Measurements from ENCODE around the gene SLC22A1. TPM values are rescaled to one million over a fixed set of nuclear protein-coding genes. Genes with fewer than 3 reads are reported as not detected.

Gene SLC22A1
- total RNA-seq: 1 to 10 TPM; 1.7 to 7.0 (median 4.3) TPM

GRCh38 chr6:160121558-160121957 is at the start of gene SLC22A1:
SLC22A1 (plus strand) TSS chr6:160121815; CDS start chr6:160121936, 121 bp downstream.
- DNase-seq (no peak), ATAC-seq (no peak)
- H3K36me3 Mint-ChIP-seq (ENCODE audit: insufficient read depth): peaks cover 9% of the 10 kb centered on the region
- no peaks in the 10 kb centered on the region for H3K27me3 Mint-ChIP-seq (ENCODE audit: low read depth)
- peaks cover 3% of the 10 kb centered on the region for H3K9me3 Mint-ChIP-seq
- H3K4me3 Mint-ChIP-seq: no peak within 1 kb of the TSS
- H3K4me1 Mint-ChIP-seq (ENCODE audit: low read depth): no peaks in the 10 kb centered on the region

GRCh38 chr6:160073272-160073671 is 48.3 kb upstream of the SLC22A1 start:
- Mint-ChIP-seq H3K4me3 (no peak overlapping the region), H3K4me1 (ENCODE audit: low read depth) (peaks cover 22% of the 10 kb centered on the region), H3K9me3 (no peaks in the 10 kb centered on the region), H3K36me3 (ENCODE audit: insufficient read depth) (peaks cover 67% of the 10 kb centered on the region), H3K27me3 (ENCODE audit: low read depth) (no peaks in the 10 kb centered on the region)
- ATAC-seq (no peak), DNase-seq (no peak)

DNA sequence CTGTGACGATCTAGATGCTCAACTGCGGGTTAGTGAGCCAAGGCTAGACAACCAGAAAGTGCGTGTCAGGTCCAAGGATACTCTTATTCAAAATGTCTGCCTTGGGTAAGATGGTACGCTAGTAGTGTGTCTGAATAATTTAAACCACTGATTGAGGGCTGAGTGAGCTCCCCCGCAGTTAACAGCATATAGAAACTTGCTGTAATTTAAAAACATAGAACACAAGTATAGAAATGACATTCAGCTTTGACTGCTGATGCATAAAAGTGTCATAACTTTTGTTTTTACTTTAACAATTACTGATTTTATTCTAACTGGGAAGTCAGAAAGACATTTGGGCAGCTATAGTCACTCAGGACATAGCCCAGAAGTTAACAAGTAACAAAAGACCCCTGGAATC is 45.6 kb upstream of the SLC22A1 start:
- no peak overlapping the region for H3K4me3 Mint-ChIP-seq
- DNase-seq (no peak), ATAC-seq (no peak)
- no peaks in the 10 kb centered on the region for H3K9me3 Mint-ChIP-seq
- no peaks in the 10 kb centered on the region for H3K27me3 Mint-ChIP-seq (ENCODE audit: low read depth)
- H3K36me3 Mint-ChIP-seq (ENCODE audit: insufficient read depth): peaks cover 62% of the 10 kb centered on the region
- H3K4me1 Mint-ChIP-seq (ENCODE audit: low read depth): no peaks in the 10 kb centered on the region

DNA sequence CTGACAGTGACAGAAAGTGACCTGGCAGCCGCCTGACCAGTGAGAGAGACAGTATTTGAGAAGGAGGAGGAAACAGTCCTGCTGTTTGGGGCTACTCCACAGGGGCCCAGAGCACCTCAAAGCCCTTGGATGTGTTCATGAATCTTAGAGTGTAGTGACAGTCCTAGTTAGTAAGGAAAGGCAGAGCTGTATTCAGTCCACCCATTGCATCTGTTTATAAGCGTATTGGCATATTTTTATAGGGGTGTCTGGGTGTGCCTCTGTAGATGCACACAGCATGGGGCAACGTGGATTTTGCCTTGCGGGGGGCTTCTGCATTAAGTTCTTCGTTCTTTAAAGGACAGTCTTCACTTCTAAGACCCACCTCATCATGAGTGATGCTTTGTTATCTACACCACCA is 44.6 kb upstream of the SLC22A1 start:
- Mint-ChIP-seq H3K27me3 (ENCODE audit: low read depth) (no peaks in the 10 kb centered on the region), H3K9me3 (no peaks in the 10 kb centered on the region), H3K4me3 (no peak overlapping the region), H3K36me3 (ENCODE audit: insufficient read depth) (peaks cover 67% of the 10 kb centered on the region), H3K4me1 (ENCODE audit: low read depth) (no peaks in the 10 kb centered on the region)
- DNase-seq (no peak), ATAC-seq (no peak)

DNA sequence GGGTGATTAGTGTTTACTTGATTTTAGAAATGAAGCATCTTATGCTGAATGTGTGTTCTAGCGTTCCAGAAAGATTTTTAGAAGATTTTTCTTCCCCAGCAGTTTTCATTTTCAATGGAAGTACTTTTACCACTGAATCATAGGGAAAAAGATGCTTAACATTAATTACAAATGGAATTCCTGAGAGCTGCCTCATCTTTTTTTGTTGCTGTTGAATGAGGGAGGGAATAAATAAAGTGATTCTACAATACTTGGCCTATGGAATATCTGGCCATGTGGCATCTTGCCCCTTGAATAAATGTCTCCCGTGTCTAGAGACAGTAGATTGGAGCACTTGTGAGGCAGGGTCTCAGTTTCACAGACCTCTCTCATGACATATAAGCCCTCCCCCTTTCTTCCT is 44.1 kb upstream of the SLC22A1 start:
- Mint-ChIP-seq H3K36me3 (ENCODE audit: insufficient read depth) (peaks cover 63% of the 10 kb centered on the region), H3K27me3 (ENCODE audit: low read depth) (no peaks in the 10 kb centered on the region), H3K9me3 (no peaks in the 10 kb centered on the region), H3K4me3 (no peak overlapping the region), H3K4me1 (ENCODE audit: low read depth) (no peaks in the 10 kb centered on the region)
- ATAC-seq (no peak), DNase-seq (no peak)

DNA sequence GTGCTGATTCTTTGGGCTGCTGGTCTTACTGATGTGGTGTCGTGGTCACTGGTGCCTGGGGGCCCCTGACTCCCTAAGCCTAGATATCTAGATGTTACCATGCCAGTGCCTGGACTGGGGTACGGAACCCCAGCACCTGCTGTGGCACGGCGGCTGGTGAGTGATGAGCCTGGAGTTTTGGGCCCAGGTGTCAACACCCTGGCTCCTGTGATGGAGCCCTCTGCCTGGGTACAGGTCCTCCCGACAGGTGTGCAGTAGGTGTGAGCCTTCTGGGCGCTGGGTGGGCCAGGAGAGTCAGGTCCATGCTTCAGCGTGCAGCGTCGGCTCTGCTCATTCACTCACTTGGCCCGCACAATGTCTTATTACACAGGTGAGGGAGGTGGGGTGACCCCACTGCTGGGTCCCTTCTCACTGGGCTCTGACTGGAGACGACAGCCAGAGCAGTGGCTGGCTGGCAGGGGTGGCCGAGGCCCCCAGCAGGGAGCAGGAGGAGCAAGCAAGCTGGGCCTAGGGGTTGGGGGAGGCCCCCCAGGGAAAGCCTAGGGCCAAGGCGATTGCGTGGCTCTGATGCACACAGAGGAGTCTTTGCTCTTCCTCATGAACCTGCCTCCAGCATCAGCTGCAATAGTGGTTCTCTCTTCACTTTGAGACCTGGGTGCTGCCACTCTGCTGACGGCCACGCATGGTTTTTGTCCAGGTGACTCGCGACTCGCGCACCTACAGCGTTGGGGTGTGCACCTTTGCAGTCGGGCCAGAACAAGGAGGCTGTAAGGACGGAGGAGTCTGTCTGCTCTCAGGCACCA is 42.5 kb upstream of the SLC22A1 start:
- DNase-seq (no peak), ATAC-seq (no peak)
- Mint-ChIP-seq H3K4me1 (ENCODE audit: low read depth) (no peaks in the 10 kb centered on the region), H3K36me3 (ENCODE audit: insufficient read depth) (peaks cover 63% of the 10 kb centered on the region), H3K9me3 (no peaks in the 10 kb centered on the region), H3K4me3 (no peak overlapping the region), H3K27me3 (ENCODE audit: low read depth) (no peaks in the 10 kb centered on the region)

GRCh38 chr6:160079686-160080043 is 42.0 kb upstream of the SLC22A1 start:
- no peak overlapping the region for H3K4me3 Mint-ChIP-seq
- H3K4me1 Mint-ChIP-seq (ENCODE audit: low read depth): no peaks in the 10 kb centered on the region
- ATAC-seq (no peak), DNase-seq (no peak)
- no peaks in the 10 kb centered on the region for H3K9me3 Mint-ChIP-seq
- H3K36me3 Mint-ChIP-seq (ENCODE audit: insufficient read depth): peaks cover 63% of the 10 kb centered on the region
- no peaks in the 10 kb centered on the region for H3K27me3 Mint-ChIP-seq (ENCODE audit: low read depth)

DNA sequence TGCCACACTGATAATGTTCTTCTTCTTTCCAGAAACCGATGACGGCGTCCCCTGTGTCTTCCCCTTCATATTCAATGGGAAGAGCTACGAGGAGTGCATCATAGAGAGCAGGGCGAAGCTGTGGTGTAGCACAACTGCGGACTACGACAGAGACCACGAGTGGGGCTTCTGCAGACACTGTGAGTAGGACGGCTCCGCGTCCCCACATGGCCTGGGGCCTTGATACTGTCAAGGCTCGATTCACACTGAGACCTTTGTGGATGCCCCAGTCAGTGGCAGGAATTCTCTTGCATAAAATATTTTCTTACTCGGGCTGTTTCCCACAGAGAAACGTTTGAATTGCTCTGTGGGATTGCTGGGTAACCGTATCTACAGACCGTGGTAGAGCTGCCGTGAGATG is 41.5 kb upstream of the SLC22A1 start:
- peaks cover 64% of the 10 kb centered on the region for H3K36me3 Mint-ChIP-seq (ENCODE audit: insufficient read depth)
- no peaks in the 10 kb centered on the region for H3K27me3 Mint-ChIP-seq (ENCODE audit: low read depth)
- no peak for ATAC-seq
- DNase-seq: no peak
- H3K9me3 Mint-ChIP-seq: no peaks in the 10 kb centered on the region
- H3K4me1 Mint-ChIP-seq (ENCODE audit: low read depth): peaks cover under 1% of the 10 kb centered on the region
- no peak overlapping the region for H3K4me3 Mint-ChIP-seq

DNA sequence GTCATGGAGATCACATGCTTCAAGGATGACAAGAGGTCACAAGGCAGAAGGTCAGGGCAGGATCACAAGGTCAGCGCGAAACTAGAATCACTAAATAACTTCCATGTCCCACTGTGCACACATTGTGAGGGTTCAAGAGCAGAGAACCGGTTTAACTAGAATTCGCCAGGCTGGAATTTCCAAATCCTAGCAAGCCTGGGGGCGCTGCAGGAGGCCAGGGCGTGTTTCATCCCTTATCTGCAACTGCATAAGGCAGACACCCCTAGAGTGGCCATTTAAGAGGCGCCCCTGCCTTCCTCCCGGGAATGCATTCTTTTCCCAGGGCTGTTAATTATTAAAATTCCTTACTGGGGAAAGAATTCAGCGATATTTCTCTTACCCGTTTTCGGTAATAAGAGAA is 40.2 kb upstream of the SLC22A1 start:
- H3K27me3 Mint-ChIP-seq (ENCODE audit: low read depth): no peaks in the 10 kb centered on the region
- DNase-seq (no peak), ATAC-seq (no peak)
- H3K4me3 Mint-ChIP-seq: no peak overlapping the region
- peaks cover 65% of the 10 kb centered on the region for H3K36me3 Mint-ChIP-seq (ENCODE audit: insufficient read depth)
- no peaks in the 10 kb centered on the region for H3K9me3 Mint-ChIP-seq
- peaks cover 5% of the 10 kb centered on the region for H3K4me1 Mint-ChIP-seq (ENCODE audit: low read depth)

DNA sequence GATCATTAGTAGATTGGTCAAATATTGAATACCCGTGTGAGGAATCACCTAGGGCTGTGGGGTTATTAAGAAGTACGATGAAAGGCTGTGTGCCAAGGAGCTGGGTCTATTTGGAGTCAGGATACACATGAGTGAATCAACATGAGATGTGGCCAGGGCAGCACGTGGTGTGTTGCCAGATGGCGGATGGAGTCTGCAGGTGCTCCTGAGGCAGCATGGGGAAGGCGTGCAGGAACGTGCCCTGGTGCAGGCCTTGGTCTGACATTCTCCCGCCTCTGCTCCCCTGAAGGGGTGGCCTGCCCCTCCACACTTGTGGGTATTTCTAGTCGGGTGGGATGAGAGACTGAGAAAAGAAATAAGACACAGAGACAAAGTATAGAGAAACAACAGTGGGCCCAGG is 39.0 kb upstream of the SLC22A1 start:
- H3K9me3 Mint-ChIP-seq: no peaks in the 10 kb centered on the region
- H3K4me1 Mint-ChIP-seq (ENCODE audit: low read depth): peaks cover 5% of the 10 kb centered on the region
- no peaks in the 10 kb centered on the region for H3K27me3 Mint-ChIP-seq (ENCODE audit: low read depth)
- no peak for DNase-seq
- ATAC-seq: no peak
- peaks cover 60% of the 10 kb centered on the region for H3K36me3 Mint-ChIP-seq (ENCODE audit: insufficient read depth)
- H3K4me3 Mint-ChIP-seq: no peak overlapping the region

DNA sequence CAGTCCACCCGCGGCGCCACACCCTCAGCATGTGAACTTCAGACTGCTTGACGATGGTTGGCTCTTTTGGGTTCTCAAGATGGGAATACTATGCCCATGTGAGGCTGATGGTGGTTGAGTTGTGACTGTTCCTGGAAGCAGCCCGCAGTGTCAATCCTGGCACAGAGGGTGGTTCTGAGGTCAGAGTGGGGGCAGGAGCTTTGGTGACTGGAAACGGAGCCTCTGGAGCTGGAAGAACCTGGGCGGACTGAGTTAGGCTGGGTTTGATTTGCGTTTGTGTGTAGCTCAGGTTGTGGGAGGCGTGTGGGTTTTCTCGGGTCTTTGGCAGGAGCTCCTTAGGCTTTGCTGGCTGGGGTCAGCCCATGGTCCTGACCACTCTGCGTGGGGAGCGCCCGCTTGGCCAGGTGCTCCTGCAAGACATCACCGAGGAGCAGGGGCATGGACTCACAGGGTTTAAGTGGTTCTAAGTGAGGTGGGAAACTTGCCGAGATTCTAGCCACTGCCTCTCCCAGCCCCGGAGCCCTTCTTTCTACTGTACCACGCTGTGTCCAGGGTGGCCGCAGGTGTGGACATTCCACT is 37.3 kb upstream of the SLC22A1 start:
- Mint-ChIP-seq H3K27me3 (ENCODE audit: low read depth) (no peaks in the 10 kb centered on the region), H3K4me3 (no peak overlapping the region), H3K9me3 (no peaks in the 10 kb centered on the region), H3K36me3 (ENCODE audit: insufficient read depth) (peaks cover 65% of the 10 kb centered on the region), H3K4me1 (ENCODE audit: low read depth) (peaks cover 5% of the 10 kb centered on the region)
- DNase-seq: no peak
- ATAC-seq: no peak

DNA sequence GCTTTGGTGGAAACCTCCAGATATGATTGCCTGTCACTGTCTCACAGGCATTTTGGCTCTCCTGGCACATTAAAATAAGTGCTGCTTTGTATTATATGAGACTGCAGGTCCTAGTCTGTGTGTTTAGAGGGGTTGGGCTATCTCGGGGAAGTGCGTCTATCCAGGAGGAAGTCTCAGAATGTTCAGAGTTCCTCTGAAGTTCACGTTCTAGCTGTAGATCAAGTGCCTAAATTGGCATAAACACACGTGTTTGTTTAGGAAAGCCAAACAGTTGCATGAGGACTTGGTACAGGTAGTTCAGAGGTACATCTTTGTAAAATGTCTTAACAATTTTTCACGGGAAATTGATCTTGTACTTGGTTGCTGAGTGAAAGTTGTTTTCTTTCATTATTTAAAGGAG is 36.4 kb upstream of the SLC22A1 start:
- DNase-seq (no peak), ATAC-seq (no peak)
- Mint-ChIP-seq H3K36me3 (ENCODE audit: insufficient read depth) (peaks cover 66% of the 10 kb centered on the region), H3K4me1 (ENCODE audit: low read depth) (peaks cover 5% of the 10 kb centered on the region), H3K9me3 (no peaks in the 10 kb centered on the region), H3K4me3 (no peak overlapping the region), H3K27me3 (ENCODE audit: low read depth) (no peaks in the 10 kb centered on the region)

GRCh38 chr6:160085713-160086505 is 35.7 kb upstream of the SLC22A1 start:
- H3K27me3 Mint-ChIP-seq (ENCODE audit: low read depth): no peaks in the 10 kb centered on the region
- ATAC-seq (no peak), DNase-seq (no peak)
- peaks cover 5% of the 10 kb centered on the region for H3K4me1 Mint-ChIP-seq (ENCODE audit: low read depth)
- no peak overlapping the region for H3K4me3 Mint-ChIP-seq
- no peaks in the 10 kb centered on the region for H3K9me3 Mint-ChIP-seq
- peaks cover 66% of the 10 kb centered on the region for H3K36me3 Mint-ChIP-seq (ENCODE audit: insufficient read depth)

GRCh38 chr6:160086754-160087153 is 34.9 kb upstream of the SLC22A1 start:
- DNase-seq (no peak), ATAC-seq (no peak)
- peaks cover 64% of the 10 kb centered on the region for H3K36me3 Mint-ChIP-seq (ENCODE audit: insufficient read depth)
- no peak overlapping the region for H3K4me3 Mint-ChIP-seq
- H3K9me3 Mint-ChIP-seq: no peaks in the 10 kb centered on the region
- peaks cover 5% of the 10 kb centered on the region for H3K4me1 Mint-ChIP-seq (ENCODE audit: low read depth)
- no peaks in the 10 kb centered on the region for H3K27me3 Mint-ChIP-seq (ENCODE audit: low read depth)

Measured in activated T-cell treated with anti-CD3 and anti-CD28 coated beads, Interleukin-2, amount 50 U/mL, for 4 hours (primary cell).